Measurements from ENCODE around the gene GATA3.

Gene GATA3

DNA sequence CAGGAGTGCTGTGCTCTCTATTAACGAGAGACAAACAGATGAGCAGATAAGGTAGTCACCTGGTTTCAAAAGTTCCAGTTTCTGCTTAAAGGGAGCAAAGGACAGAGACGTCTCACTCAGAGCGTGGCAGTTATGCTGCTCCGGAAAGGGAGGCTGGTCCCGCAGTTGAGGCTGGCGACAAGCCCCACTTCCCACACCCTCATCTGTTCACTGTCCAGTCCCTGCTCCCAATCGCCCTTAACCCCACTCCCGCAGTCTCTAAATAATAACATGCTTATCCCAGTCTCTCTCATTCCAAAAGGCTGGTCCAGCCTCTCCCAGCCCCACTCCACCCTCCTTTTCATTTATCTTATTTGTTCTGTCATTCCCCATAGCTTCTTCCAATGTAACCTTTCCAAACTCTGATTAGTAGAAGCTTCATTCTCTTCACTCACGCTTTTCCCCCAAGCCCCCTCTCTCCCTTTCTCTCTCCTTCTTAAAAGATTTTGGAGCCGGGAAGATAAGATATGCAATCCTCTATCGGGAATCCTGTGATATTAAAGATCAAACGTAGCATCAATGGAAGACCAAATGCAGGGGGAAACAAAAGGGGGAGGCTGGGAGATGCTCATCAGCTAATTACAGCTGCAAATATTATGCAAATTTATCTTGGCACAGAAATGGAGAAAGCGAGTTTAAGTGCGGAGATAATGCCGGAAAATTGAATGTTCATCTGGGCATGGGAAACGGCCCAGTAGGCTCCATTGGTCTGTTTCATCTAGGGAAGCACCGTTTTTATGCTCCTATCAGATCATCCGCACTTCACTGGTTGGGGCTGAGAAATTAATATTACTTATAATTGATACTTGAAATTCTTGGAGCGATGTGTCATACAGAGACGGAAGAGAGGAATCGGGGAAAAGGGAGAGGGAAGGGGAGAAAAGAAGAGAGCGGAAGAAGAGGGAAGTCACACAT, 16.3 kb upstream of the GATA3 start:
- Histone ChIP-seq H3K4me3 (replicated peaks; ENCODE audit: insufficient read depth, low read length) (no peak overlapping the region), H3K27me3 (ENCODE audit: insufficient read depth, poor library complexity, severe bottlenecking) (peaks cover 18% of the 10 kb centered on the region), H3K27ac (replicated peaks) (no peak overlapping the region)
- TF ChIP-seq, protein P1, sequence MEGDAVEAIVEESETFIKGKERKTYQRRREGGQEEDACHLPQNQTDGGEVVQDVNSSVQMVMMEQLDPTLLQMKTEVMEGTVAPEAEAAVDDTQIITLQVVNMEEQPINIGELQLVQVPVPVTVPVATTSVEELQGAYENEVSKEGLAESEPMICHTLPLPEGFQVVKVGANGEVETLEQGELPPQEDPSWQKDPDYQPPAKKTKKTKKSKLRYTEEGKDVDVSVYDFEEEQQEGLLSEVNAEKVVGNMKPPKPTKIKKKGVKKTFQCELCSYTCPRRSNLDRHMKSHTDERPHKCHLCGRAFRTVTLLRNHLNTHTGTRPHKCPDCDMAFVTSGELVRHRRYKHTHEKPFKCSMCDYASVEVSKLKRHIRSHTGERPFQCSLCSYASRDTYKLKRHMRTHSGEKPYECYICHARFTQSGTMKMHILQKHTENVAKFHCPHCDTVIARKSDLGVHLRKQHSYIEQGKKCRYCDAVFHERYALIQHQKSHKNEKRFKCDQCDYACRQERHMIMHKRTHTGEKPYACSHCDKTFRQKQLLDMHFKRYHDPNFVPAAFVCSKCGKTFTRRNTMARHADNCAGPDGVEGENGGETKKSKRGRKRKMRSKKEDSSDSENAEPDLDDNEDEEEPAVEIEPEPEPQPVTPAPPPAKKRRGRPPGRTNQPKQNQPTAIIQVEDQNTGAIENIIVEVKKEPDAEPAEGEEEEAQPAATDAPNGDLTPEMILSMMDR (IDR thresholded peaks at IDR 0.05; ENCODE audit: insufficient read depth, low read length) = no peak
- TF ChIP-seq SPI1 (IDR thresholded peaks at IDR 0.05; ENCODE audit: borderline replicate concordance, low read depth) (no peak), GABPA (IDR thresholded peaks at IDR 0.05; ENCODE audit: low read depth) (no peak), POLR2AphosphoS5 (IDR thresholded peaks at IDR 0.05; ENCODE audit: low read depth) (no peak)
- TF ChIP-seq, protein P2, sequence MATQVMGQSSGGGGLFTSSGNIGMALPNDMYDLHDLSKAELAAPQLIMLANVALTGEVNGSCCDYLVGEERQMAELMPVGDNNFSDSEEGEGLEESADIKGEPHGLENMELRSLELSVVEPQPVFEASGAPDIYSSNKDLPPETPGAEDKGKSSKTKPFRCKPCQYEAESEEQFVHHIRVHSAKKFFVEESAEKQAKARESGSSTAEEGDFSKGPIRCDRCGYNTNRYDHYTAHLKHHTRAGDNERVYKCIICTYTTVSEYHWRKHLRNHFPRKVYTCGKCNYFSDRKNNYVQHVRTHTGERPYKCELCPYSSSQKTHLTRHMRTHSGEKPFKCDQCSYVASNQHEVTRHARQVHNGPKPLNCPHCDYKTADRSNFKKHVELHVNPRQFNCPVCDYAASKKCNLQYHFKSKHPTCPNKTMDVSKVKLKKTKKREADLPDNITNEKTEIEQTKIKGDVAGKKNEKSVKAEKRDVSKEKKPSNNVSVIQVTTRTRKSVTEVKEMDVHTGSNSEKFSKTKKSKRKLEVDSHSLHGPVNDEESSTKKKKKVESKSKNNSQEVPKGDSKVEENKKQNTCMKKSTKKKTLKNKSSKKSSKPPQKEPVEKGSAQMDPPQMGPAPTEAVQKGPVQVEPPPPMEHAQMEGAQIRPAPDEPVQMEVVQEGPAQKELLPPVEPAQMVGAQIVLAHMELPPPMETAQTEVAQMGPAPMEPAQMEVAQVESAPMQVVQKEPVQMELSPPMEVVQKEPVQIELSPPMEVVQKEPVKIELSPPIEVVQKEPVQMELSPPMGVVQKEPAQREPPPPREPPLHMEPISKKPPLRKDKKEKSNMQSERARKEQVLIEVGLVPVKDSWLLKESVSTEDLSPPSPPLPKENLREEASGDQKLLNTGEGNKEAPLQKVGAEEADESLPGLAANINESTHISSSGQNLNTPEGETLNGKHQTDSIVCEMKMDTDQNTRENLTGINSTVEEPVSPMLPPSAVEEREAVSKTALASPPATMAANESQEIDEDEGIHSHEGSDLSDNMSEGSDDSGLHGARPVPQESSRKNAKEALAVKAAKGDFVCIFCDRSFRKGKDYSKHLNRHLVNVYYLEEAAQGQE (IDR thresholded peaks at IDR 0.05; ENCODE audit: insufficient replicate concordance, low read depth) = no peak
- DNase-seq (ENCODE audit: low read depth in 1 of 2, low spot score in 1 of 2) = no peak

DNA sequence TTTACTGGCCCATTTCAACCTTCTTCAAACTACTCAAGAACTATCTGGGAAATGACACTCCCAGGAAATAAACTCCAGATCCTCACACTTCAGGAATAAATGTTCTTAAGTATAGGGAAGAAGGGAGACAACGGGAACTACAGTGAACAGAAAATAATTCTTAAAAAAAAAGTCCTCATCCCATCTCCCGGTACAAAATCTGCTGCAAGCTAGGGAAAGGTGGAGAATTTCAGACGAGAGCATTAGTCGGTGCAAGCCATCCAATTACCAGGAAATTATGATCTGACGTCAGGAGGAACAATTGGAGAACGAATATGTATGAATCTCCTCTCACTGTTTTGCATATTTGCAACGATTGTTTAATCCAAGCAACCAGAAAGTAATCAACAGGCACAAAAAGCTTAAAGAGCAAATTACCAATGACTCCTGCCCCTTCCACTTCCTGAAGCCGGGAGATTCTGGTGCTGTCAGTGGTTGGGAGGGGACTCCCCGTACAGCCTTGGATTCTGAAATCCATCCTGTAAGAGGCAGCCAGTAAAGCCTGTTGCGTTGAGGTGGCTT, 15.1 kb upstream of the GATA3 start:
- Histone ChIP-seq H3K27me3 (ENCODE audit: insufficient read depth, poor library complexity, severe bottlenecking) (peaks cover 20% of the 10 kb centered on the region), H3K27ac (replicated peaks) (no peak overlapping the region), H3K4me3 (replicated peaks; ENCODE audit: insufficient read depth, low read length) (no peak overlapping the region)
- TF ChIP-seq, protein P2 (IDR thresholded peaks at IDR 0.05; ENCODE audit: insufficient replicate concordance, low read depth) = no peak
- TF ChIP-seq GABPA (IDR thresholded peaks at IDR 0.05; ENCODE audit: low read depth) (no peak), POLR2AphosphoS5 (IDR thresholded peaks at IDR 0.05; ENCODE audit: low read depth) (no peak), SPI1 (IDR thresholded peaks at IDR 0.05; ENCODE audit: borderline replicate concordance, low read depth) (no peak)
- TF ChIP-seq, protein P1 (IDR thresholded peaks at IDR 0.05; ENCODE audit: insufficient read depth, low read length) = no peak
- DNase-seq (ENCODE audit: low read depth in 1 of 2, low spot score in 1 of 2) = no peak

DNA sequence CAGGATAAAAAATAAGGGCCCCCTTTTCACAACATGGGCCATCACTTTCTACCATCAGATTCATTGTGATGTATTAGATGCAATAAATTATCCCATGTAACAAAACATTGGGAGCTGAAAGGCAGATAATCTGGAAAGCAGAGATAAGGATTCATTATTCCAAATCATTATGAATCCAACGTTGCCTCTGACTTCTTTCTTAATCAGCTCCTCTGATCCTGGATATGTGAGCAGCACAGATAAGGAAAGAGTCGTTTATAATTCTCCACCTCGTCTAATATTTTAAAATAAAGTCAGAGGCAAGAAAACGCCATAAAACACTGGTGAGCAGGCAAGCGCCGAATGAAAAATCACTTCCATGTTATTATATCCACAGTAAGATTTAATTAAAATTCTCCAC, 13.8 kb upstream of the GATA3 start:
- no peak overlapping the region for H3K27ac ChIP-seq (replicated peaks)
- no peak overlapping the region for H3K4me3 ChIP-seq (replicated peaks; ENCODE audit: insufficient read depth, low read length)
- peaks cover 25% of the 10 kb centered on the region for H3K27me3 ChIP-seq (ENCODE audit: insufficient read depth, poor library complexity, severe bottlenecking)
- TF ChIP-seq SPI1 (IDR thresholded peaks at IDR 0.05; ENCODE audit: borderline replicate concordance, low read depth) (no peak), POLR2AphosphoS5 (IDR thresholded peaks at IDR 0.05; ENCODE audit: low read depth) (no peak), GABPA (IDR thresholded peaks at IDR 0.05; ENCODE audit: low read depth) (no peak)
- TF ChIP-seq, protein P2 (IDR thresholded peaks at IDR 0.05; ENCODE audit: insufficient replicate concordance, low read depth) = no peak
- TF ChIP-seq, protein P1 (IDR thresholded peaks at IDR 0.05; ENCODE audit: insufficient read depth, low read length) = no peak
- no peak for DNase-seq (ENCODE audit: low read depth in 1 of 2, low spot score in 1 of 2)

Measured in HL-60 (cell line).